Measurements from ENCODE around the gene GFRA3. TPM values are rescaled to one million over a fixed set of nuclear protein-coding genes. Genes with fewer than 3 reads are reported as not detected.
"Not testable (repeated sequence)": the region's sequence is repeated elsewhere in the genome, so short reads cannot be mapped to it uniquely, and the experiment has no call there.

The GFRA3 gene, protein sequence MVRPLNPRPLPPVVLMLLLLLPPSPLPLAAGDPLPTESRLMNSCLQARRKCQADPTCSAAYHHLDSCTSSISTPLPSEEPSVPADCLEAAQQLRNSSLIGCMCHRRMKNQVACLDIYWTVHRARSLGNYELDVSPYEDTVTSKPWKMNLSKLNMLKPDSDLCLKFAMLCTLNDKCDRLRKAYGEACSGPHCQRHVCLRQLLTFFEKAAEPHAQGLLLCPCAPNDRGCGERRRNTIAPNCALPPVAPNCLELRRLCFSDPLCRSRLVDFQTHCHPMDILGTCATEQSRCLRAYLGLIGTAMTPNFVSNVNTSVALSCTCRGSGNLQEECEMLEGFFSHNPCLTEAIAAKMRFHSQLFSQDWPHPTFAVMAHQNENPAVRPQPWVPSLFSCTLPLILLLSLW
- total RNA-seq: not detected in 2 replicates

DNA sequence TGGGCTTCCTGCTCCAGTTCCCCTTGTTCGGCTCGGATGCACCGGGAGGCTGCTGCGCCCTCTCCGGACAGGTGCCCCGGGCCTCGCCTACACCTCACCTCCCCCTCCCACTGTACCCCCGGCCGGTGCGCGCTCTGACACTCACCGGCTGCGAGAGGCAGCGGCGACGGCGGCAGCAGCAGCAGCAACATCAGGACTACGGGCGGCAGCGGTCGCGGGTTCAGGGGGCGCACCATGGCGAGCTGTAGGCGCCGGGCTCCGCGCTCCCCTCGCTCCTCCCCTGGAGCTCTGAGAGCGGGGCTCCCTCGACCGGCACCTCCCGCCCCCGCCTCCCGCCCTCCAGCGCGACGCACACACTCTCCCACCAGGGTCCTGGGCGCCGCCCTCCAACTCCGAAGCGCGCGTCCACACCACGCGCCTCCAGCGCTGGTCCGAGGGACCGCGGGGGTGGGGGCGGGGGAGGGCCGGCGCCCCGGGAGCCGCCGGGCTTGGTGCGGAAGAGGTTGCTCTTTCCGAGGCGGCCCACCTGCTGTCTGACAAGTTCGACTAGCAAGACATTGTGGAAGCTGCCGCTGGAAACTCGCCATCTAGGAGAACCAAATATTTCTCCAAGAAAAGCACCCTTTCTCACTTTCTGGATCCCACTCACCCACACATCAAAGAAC is at the start of gene GFRA3:
Gene GFRA3, minus strand, starts transcription at position 433 of the 665 bp plus-strand sequence. Its CDS starts 197 bp downstream, at position 236.
- intact Hi-C loops (cut with micrococcal nuclease): no loop called here

DNA sequence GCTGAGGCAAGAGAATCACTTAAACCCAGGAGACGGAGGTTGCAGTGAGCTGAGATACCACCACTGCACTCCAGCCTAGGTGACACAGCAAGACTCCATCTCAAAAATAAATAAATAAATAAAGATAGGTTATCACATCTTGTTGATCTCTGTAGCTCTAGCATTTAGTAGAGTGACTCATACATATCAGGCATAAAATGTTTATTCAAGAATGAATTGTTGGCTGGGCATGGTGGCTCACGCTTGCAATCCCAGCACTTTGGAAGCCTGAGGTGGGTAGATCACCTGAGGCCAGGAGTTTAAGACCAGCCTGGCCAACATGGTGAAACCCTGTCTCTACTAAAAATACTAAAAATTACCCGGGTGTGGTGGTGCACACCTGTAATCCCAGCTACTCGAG is 43.8 kb upstream of the GFRA3 start:
- intact Hi-C loops (cut with micrococcal nuclease): not testable (repeated sequence)

DNA sequence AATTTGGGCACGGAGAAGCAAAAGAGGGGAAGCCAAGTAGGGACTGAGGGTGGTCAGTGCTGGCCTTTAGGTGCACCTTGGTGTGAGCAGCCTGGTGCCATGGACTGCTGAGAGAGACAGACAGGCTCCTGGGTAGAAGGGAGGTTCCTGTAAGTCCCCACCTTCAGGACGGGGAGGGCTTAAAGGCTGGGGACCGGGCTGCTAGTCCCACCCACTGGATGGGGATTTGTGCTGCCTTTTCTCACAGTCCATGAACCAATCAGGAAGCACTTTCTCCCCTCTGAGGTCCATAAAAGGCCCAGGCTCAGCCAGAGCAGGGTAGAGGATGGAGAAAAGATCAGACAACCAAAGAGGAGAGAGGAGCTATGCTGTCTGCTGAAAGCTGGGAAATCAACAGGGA is 41.9 kb upstream of the GFRA3 start:
- intact Hi-C loops (cut with micrococcal nuclease): no loop called here

DNA sequence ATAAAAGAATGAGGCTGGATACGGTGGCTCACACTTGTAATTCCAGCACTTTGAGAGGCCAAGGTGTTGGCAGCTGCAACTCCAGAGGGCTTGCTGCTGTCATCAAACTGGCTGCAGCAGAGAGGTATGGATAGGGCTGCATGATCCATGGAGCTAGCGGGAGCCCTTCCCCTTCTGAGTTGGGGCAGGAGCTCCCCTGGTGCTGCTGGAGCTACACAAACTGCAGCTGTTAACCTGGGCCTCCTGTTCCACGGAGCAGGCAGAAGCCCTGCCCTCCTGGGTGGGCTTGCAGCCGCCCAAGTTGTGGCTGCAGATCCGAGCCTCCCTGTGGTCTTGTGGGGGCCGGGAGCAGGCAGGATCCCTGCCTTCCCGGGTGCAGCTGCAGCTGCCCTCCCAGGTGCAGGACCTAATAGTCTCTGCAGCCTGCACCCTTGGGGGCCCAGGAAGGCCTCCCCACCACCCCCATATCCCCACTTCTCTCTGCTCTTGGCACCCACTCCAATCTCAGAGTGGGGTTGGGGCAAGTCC is 41.4 kb upstream of the GFRA3 start:
- intact Hi-C loops (cut with micrococcal nuclease): no loop called here

DNA sequence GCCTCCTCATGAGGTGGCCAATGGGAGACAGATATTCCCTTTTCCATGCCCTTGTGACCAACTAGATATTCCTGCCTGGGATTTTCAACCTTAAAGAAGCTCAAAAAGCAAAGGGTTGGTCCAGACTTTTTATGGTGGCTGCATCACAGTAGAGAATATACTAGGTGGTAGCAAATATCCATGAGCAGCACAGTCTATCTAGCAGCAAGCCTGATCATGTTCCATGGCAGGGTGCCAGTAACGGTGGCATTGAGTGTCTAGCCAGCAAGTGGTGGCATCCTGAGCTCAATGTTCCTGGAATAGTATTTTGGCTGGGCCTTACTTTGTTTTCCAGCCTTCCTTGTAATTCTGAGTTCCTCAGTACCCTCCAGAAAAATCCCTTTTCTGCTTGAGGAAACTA is 31.4 kb upstream of the GFRA3 start:
- intact Hi-C loops (cut with micrococcal nuclease): no loop called here

DNA sequence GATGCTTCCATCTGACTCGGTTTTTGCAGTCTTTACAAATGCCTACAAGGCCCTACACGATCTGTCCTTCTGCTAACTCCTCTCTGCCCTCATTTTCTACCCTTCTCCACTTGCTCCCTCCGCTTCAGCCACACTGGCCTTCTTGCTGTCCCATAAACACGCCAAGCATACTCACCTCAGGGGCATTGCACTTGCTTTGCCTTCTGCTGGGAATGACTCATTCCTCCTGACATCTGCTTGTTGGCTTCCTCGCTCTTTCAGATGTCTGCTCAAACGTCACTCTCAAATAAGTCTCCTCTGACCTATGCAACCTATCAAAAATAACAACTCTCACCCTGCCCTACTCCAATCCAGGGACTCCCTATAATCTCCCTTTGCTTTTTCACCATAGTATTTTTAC is 29.0 kb upstream of the GFRA3 start:
- intact Hi-C loops (cut with micrococcal nuclease): no loop called here

DNA sequence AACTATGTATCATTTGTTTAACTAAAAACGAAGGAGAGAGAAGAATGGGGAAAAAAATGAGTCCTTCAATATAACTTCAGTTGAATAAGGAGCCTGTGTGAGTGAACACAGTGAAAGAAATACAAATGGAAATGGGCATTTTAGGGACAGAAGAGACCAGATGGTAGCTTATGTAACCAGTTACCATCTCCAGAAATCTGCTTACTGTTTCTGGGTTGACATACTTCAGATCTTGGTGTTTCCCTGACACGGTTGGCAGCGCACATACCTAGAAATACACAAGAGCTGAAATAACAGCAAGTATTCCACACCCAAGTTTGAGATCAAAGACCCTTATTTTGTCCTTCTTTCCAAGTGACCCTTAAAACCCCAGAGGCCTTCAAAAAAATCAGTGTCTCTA is 14.9 kb upstream of the GFRA3 start:
- intact Hi-C loops (cut with micrococcal nuclease): no loop called here

DNA sequence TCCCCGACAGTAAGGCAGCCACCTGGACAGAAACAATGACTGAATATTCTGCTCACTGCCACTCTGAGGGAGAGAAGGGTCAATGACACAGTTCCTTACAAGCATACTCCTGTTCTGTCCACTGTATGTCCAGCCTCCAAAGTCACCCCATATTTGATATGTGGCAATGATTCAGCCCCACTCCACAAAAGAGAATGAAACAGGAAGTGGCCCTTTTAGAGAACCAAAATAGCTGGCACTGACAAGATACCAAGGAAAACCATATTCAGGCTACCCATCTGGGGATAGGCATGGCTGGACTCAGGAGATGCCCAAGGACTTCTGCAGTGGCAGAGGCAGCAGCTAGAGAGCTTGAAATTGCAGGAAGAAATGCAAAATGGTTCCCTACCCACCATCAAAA is 12.8 kb upstream of the GFRA3 start:
- intact Hi-C loops (cut with micrococcal nuclease): no loop called here

DNA sequence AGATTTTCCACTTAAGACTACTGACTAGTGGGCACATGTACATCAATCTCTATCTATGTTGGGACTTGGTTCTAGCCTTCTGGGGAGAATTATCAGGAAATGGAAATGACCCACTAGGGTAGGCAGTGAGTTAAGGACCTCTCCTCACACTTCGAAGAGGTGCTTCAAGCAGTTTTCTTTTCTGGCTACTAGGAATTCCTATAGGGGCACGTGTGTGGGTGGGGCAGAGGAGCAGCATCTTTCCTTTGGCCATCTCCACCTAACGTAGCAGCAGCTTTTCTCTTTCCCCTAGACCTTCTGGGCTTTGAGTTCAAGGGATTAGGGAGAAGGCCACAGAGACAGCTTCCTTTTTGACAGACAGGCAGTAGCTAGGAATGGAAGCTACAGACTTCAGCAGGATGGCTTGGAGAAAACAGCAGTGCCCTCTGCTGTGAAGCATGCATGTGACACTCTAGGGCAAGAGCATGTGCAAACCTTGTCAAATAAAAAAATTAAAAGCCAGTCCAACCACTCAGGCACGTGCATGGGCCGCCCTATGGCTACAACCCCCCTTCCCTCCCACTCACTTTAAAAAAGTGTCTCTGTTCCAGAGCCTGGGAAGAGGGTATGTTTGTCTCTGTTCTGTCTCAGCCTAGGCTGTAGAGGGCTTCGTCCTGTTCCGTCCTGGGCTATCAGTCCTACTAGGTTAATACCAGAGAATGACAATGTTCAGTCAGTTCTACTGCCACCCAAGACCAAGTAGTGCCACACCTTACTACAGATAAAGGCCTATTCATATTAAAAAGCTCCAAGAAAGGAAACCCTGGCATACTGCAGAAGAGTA is 8.7 kb upstream of the GFRA3 start:
- intact Hi-C loops (cut with micrococcal nuclease): loop anchor here (1.0 kb wide), 1 partner anchor 103 kb away; no protein-coding TSS in a partner anchor

DNA sequence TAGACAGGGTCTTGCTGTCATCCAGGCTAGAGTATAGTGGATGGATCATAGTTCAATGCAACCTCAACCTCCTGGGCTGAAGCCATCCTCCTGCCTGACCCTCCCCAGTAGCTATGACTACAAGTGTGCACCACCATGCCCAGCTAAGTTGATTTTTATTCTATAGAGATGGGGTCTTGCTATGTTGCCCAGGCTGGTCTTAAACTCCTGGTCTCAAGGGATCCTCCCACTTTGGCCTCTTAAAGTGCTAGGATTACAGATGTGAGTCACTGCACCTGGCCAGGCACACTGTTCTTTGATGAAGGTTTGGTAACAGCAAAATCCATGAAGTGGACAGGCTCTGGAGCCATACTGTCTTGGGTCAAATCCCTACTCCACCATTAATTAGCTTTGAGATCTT is 6.5 kb upstream of the GFRA3 start:
- intact Hi-C loops (cut with micrococcal nuclease): no loop called here

DNA sequence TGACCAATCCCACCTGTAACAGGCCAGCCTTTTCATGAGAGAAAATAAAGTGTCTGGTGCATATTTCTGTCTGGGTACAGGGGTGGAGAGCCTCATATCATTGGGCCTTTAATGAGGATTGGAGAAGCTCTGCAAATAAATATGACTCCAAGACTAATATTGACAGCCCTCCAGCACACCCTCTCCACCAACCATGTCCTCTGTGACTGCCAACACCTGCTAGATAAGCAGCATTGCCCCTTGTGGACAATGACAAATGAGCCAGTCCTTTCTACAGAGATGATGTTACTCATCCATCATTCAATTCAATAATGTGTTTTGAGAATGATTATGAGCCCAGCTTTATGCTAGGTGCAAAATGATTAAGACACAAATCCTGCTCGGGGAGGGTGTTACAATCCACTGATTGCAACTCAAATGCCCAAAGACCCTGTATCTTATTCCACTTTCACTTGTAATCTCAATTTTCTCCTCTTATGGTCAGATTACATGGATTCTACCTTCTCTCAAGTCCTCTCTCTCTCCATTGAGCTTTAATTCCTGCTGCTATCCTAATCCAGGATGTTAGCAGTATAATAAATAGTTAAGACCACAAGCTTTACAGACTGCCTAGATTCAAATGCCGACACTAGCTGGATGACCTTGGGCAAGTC is 2.1 kb upstream of the GFRA3 start:
- intact Hi-C loops (cut with micrococcal nuclease): no loop called here

DNA sequence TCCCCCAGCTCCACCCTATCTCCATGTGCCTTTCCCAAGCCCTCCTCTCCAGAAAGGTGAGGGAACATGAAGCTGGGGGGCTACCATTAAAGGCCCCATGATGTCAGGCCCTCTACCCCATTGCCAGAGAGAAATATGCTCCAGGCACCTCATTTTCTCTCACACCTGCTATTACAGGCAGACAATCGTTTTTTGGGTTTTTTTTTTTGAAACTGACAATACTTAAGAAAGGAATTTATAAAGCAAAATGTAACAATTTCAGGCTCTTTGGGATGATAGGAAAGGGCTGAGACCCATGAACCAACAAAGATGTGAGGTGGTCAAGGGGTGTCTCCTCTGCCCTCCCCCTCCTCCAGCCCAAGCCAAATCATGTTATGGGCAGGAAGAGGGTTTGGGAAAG is 1.5 kb upstream of the GFRA3 start:
- intact Hi-C loops (cut with micrococcal nuclease): no loop called here

DNA sequence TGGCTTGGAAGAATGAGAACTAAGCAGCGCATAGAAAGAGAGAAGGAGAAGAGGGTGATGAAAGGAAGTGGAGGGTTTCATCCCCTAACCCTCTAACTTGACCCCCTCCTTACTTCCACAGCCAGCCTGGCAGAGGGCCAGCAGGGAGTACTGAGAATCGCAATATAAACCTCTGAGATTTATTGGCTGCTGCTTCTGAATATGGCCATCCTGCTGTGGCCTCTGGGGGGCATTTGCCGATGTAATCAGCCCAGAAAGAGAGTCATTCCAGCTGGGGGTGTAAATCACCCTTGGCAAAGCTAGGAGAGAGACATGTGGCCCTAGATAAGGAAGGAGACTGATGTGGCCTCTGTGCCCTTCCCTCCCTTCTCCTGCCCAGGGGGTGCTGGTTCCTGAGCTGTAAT is 960 bp upstream of the GFRA3 start:
- intact Hi-C loops (cut with micrococcal nuclease): no loop called here

DNA sequence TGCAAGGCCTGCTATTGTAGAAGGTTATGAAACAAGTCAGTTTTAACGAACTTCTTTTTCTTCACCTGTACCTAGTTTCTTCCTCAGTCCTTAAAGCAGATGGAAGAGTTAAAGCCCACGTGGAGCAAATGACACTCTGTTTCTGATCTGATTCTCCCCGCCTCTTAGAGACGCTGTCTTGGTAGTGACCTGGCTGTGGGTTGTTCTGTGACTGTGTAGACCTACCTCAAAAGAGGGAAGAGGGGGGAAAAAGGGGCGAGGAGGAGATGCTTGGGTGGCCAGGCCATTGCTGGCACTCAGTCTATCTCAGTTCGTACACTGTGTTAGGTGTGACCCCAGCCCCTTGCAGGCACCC is 610 bp downstream of the GFRA3 start:
- intact Hi-C loops (cut with micrococcal nuclease): no loop called here

DNA sequence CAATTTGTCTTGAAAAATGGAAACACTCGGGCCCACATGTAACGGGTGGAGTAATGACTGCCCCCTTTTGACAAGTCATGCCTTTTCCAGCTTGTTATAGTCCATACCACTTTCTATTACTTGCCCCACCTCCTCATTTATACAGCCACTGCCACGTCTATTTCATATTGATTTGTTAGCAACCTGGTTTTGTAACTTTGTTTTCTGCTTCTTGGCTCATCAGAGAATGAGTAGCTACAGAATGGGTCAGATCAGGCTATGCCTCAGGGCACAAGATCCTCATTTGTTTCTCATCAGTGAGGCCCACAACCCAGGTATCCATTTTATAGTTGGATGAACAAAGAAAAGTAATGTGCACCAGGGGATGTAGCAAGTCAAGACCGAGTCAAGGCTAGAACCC is 1.7 kb downstream of the GFRA3 start:
- intact Hi-C loops (cut with micrococcal nuclease): no loop called here

DNA sequence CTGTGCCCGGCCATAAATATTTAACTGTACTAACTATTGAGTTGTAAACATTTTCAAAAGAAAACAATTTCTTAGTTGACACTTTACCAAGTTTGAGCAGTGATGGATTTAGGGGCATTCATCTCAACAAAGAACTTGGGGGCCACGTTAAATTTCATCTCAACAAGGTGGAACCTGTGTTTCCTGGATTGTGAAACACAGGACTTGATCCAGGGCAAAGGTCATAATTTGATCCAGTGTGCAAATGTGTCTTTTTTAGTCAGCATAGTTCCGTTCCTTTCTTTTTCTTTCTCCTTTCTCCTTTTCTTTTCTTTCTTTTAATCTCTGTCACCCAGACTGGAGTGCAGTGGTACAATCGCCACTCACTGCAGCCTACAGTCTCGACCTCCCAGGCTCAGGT is 3.1 kb downstream of the GFRA3 start:
- intact Hi-C loops (cut with micrococcal nuclease): no loop called here

DNA sequence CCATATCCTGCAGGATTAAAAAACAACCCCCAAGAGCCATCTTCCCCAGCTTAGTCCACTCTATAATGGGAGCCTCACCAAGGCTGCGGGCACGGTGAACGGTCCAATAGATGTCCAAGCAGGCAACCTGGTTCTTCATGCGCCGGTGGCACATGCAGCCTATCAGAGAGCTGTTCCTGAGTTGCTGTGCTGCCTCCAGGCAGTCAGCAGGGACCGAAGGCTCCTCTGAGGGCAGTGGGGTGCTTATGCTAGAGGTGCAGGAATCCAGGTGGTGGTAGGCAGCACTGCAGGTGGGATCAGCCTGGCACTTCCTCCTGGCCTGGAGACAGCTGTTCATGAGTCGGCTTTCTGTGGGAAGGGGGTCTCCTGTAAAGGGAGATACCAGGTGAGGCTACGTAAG is 10.2 kb downstream of the GFRA3 start:
- intact Hi-C loops (cut with micrococcal nuclease): no loop called here

DNA sequence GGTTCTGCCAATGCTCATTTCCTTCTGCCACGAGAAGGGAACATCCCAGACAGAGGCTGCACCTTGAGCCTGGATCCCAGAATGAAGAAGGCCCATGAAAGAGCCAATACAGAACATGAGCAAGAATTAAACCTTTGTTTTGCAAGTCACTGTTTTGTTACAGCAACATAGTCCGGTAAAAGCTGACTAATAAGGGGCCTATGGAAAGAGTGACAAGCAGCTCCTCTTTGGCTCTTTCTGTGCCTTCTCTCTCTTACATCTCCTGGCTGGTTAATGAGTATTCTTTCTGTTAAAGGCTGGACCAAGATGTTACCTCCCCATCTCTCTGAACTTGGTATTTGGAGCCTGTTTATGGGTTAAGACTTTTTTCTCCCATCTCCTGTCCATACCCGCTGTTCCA is 10.8 kb downstream of the GFRA3 start:
- intact Hi-C loops (cut with micrococcal nuclease): no loop called here

DNA sequence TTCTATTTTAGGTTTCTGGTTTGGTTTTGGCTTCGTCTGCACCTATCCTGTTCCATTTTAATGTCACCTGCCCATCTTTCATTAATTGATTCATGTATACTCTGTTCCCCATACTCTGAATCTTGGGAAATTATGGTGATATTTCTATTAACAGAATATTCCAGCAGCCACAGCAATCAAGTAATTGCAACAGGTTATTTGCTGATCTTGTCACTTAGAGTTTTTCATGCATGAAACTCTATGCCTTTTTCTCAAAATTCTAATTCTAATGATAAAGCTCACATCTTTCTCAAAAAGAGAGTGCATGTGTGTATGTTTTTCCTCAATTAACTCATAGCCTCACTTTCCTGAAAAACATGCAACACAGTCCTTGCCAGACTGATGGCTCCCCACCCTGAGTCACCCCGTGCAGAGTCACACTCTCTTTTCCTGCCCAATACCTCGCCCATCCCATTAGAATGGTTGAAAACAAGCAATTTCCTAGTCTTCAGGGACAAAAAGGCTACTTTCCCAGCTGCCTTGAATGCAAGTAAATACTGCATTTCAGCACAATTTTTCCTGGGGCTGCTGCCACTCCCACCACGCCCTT is 15.6 kb downstream of the GFRA3 start:
- intact Hi-C loops (cut with micrococcal nuclease): no loop called here

DNA sequence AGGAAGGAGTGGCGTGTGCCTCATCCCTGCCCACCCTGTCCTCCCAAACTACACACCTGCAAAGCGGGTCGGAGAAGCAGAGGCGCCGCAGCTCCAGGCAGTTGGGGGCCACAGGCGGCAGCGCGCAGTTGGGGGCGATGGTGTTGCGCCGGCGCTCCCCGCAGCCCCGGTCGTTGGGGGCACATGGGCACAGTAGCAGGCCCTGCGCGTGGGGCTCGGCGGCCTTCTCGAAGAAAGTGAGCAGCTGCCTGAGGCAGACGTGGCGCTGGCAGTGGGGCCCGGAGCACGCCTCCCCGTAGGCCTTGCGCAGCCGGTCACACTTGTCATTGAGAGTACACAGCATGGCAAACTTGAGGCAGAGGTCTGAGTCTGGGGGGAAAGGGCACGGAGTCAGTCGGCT is 16.8 kb downstream of the GFRA3 start:
- intact Hi-C loops (cut with micrococcal nuclease): no loop called here

DNA sequence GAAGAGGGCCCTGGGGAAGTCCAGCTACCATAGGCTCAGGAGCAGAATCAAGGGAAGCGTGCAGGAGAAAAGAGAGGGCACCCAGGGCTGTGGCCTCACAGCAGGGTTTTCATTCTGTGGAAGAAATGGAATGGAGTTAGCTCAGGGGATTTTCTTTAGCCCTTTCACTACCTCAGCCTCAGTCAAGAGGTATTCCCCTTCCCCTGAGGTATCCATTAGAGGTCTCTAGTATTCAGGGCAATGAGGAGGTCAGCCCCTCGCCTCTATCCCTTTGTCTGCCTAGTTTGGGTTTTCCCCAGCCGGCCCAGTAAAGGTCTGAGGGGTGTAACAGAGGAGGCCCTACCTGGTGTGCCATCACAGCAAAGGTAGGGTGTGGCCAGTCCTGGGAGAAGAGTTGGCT is 21.5 kb downstream of the GFRA3 start:
- intact Hi-C loops (cut with micrococcal nuclease): no loop called here
